GM19328 (cell line): ENCODE results near the gene FOXB2.
"Not testable (repeated sequence)": the region's sequence is repeated elsewhere in the genome, so short reads cannot be mapped to it uniquely, and the experiment has no call there.

Experiments used
- ATAC-seq: cut with Tn5 transposase; IDR thresholded peaks from one replicate; pipeline ENCODE4 v1.9.1; 2021; ENCODE audit warnings: mild to moderate bottlenecking, moderate library complexity; ENCODE audit not compliant: unreplicated experiment

The FOXB2 gene

GRCh38 chr9:77019236-77019925, at the start of gene FOXB2:
Gene FOXB2 (plus strand): TSS chr9:77019655. CDS start chr9:77019655, 0 bp downstream.
- ATAC-seq: no peak

DNA sequence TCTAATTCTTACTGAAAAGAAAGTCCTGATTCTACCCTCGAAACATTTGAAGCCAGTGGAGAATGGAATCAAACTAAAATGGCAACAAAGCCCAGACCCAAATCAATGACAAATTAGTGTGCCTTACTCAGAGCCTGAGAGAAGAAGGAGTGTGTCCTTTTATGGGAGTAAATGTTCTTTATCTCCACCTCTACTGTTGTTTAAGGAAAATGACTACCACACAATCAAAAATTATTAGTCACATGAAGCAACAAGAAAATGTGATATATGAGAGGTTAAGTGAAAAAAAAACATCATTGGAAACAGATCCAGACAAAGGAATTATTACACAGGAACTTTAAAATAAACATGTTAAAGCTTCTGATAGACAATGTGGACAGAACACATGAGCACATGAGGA, 49.7 kb upstream of the FOXB2 start:
- no peak for ATAC-seq

DNA sequence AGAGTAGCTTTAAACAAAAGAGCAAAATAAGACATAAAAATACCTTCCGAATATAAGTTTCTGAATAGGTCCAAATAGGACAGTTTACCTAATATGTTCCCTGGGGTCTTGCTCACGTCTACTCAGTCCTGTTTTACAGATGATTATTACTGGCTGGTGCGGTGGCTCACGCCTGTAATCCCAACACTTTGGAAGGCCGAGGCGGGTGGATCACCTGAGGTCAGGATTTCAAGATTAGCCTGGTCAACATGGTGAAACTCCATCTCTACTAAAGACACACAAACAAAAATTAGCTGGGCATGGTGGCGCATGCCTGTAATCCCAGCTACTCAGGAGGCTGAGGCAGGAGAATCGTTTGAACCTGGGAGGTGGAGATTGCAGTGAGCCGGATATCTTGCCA, 40.6 kb upstream of the FOXB2 start:
- not testable (repeated sequence) for ATAC-seq

GRCh38 chr9:76980566-76980965, 38.9 kb upstream of the FOXB2 start:
- ATAC-seq: no peak

DNA sequence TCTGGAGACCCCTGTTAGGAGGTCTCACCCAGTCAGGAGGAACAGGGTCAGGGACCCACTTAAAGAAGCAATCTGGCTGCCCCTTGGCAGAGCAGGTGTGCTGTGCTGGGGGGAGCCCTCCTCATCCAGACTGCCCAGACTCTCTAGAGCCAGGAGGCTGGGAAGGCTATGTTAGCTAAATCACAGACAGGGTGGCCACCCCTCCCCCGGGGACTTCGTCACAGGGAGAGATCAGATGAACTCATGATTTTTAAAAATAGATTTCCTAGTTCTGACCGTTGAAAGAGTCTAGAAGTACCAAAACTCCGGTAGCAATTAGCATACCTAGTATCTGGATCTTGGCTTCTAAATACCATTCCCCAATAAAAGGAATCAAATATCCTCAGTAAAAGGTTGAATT, 35.0 kb upstream of the FOXB2 start:
- no peak for ATAC-seq

DNA sequence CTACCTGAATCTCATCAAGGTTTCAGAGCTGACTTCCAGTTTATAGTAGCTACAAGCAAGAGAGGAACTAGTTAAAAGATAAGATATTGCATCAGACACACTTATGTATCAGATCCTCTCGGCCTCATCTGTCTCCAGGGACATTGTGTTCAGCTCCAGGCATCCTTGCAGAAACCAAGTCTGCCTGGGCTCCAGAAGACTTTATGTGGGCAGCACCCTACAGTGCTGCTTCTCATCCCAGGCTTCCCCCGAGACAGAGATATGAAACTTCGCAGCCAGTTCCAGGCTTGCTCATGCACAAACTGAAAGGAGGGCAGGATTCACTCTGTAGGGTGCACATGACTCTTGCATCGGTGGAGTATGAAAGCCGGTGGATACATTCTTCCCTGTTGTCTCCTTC, 33.9 kb upstream of the FOXB2 start:
- ATAC-seq: no peak

DNA sequence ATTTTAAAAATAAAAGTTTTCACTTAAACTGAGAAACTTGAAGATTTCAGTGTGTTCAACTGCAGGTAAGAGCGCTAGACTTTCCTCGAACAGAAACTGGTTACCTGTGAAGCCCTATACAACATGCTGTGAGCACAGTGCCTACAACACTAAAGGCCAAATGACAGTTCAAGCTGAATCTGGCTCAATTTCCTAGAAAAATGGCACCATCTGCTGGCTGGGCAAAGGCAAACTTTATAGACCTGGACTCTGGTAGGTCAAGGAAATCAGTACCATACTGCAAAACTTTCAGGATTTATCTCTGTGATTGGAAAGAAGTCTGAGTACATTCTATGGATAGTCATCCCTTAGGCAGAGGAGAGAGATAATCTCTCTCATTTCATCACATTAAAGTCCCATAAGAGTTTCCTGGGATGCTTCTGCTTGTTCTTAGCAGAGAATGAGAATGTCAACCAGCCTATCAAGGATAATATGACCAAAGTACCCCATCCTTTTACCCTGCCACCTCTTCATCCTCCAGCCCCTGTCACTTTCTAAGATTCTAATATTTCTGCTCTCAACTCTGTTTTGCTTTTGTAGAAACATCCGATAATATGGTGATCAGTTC, 31.8 kb upstream of the FOXB2 start:
- ATAC-seq: no peak

- no peak for ATAC-seq
Measured at GRCh38 chr9:76988941-76989340, 30.5 kb upstream of the FOXB2 start.

DNA sequence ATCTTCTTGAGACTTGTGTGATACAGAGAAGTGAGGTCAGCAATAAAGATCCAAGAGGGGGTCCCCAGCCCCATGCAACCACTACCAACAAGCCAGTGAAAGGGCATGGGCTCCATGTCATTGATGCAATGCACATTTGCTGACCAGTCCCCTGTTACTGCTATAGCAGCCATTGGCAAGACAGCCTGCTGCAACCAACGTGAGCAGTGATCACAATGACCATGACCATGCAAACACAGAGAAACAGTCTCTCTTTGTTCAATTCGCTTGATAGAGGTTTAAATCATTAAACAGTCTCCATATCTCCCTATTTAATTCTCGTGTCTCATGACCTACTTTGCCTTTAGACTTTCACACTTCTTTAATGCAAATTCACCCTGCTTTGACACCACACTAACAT, 30.0 kb upstream of the FOXB2 start:
- no peak for ATAC-seq

DNA sequence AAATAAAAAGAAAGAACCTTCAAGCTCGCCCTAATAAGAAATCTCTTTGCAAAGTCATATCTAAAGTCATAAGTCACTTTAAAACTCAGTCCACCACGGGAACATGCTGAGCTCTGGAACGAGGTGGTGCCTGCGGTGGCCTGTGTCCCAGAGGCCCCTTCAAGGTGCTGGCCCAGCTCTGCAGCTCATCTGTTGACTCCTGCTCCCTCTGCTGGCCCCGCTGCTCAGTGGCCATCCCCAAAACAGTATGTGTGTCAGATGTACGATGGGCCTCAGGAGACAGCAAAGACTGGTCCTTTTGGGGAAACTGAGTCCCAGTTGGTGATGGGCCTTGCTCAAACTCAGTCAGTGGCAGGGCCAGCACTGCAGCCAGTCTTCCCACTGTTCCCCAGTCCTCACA, 22.8 kb upstream of the FOXB2 start:
- no peak for ATAC-seq

DNA sequence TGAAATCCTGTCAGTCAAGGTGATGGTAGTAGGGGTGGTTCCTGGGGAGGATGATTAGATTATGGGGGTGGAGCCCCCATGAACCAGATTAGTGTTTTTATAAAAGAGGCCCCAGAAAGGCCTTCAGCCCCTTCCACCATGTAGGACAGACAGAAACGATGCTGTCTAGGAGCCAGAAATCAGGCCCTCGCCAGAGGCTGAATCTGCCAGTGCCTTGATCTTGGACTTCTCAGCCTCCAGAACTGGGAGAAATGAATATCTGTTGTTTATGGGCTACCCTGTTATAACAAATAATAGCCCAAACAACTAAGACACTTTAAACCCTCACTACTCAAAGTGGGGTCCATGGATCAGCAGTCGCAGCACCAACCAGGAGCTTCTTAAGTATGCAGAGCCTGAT, 20.2 kb upstream of the FOXB2 start:
- ATAC-seq: no peak

DNA sequence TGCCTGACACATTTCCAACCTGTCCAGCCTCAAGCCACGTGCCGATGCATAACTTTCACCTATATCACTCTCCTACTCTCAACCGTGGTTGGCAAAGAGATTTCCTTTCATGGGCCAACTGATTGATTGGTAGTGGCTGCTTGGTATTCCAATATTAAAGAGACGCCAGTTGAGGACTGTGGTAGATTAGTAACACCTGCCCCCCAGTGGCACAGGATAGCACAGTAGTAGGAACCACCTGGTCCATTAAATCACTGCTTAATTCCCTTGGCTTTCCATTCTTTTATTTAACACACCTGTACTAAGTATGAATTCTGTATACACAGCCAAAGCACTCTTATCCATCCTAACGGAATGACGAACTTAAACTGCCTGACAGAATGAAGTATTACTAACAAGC, 19.1 kb upstream of the FOXB2 start:
- no peak for ATAC-seq

GRCh38 chr9:77003366-77003765, 16.1 kb upstream of the FOXB2 start:
- no peak for ATAC-seq

- ATAC-seq: no peak
Measured at GRCh38 chr9:77005216-77005615, 14.2 kb upstream of the FOXB2 start.

GRCh38 chr9:77010527-77010926, 8.9 kb upstream of the FOXB2 start:
- ATAC-seq: no peak

- ATAC-seq: no peak
Measured at GRCh38 chr9:77011973-77012821, 7.3 kb upstream of the FOXB2 start.

DNA sequence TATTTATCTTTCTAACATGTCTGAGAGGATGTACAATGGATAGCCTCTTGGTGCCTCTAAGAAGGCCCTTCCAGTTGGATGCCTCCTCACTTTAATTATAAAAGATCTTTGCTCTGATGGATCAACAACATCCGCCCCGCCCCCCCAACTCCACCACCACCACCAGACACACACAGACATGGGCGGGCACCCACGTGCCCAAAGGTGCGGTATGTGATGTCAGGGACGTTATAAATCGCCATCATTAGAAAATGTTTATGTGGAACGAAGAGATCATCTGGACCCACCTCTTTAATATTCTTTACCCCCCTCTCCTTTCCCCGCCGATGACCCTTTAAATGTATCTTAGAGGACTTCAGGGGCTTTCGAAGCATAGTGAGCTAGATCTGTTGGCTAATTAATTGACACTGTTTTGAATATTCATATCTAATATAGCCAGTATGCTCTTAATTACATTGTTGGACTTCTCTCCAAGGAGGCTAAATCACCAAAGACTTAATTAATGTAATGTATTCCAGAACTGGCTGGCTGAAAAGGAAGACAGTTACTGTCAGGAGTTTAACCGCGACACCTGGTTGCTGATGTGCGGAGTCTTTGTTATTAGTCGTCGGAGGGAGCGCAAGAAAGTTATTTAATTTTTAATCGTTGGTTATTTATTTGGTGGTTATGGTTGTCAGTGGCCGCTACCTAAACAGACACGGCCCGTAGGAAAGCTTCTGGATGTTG, 6.1 kb upstream of the FOXB2 start:
- no peak for ATAC-seq

DNA sequence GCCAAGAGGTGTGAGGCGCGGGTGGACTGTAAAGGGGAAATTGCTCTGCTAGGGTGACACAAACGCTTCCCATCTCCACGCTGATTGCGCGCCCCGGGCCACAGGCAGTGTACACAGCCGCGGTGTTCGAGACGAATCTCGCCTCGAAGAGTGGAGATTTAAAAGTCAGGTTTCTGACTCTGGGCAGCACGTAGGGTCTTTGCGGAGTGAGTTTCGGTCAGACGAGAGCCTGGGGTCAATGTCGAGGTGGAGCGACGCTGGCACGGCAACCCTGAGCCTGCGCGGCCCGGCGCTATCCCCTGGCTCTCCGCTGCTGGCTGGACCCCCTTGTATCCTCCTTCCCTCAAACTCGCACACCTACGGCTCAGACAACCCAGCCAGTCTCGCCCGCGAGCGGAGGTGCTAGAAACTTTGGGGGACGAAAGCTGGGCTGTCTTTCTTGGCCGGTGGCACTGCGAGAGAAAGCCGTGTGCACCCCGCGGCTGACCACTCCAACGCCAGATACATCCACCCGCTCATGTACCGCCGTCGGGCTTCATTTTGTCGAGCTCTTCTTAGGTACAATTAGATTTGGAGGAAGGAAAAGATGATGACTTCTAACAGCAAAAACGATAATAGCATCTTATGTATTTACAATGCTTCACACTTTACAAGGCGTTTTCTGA, 5.4 kb upstream of the FOXB2 start:
- ATAC-seq: no peak

- no peak for ATAC-seq
Measured at GRCh38 chr9:77014597-77015263, 4.7 kb upstream of the FOXB2 start.

GRCh38 chr9:77015327-77016048, 4.0 kb upstream of the FOXB2 start:
- ATAC-seq: no peak
